ENCODE results near the gene HAND2.

The HAND2 gene

DNA sequence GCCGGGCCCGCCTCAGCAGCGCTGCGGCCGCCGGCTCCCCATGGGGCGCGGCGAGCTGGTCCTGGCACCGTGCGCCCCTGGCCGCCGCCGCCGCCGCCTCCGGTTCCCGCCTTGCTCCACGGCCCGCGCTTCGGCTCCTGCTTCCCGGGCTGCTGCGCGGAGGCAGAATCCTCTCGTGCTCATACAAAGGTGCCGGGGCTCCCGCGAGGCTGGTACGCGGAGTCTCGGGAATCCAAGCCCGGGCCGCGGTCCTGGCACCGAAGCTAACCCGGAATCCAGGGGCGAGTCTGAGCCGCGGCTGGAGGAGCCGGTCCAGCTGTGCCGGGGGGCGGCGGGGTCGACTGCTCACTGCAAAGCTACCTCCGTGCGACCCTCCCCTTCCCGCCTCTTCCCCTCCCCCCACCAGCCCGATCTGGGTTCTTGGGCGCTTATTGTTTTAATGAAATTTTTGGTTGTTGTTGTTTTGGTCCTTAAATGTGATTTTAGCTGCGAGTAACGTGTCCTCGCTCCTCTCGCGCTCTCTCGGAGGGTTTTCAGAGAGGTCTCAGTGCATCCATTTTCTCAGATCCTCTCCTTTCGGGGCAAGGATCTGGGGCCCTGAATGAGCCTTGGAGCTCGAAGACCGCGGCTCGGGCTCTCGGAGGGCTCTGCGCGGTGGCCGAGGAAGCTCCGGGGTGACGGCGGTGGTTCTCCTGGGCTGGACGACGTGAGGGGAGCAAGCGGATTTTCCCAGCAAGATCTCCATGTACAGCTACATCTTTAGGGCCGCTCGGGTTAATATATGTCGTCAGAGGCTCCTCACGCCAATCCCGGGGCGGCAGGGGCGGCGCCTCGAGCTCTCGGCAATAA lies at the start of gene HAND2:
TSS of gene HAND2 (minus strand) at position 753 of the 849 bp plus-strand sequence. CDS start 940 bp downstream, outside the sequence.
- no peak for DNase-seq

DNA sequence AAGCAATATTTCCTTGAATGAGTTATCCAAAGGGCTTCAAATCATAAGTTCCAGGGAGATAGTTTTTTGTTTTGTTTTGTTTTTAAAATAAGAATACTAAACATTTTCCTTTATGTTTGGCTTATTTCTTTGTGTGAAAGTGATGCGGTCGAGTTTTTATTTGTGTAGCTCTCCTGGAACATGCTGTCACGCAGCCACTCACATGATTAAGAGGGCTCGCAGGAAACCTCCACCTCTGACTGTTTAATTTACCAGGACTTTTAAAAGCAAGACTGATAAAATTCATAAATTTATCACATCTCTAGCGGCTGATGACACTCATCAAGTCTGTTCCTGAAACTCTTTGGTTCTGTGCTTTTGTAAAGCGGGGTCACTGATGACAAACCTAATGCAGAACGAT lies 48.9 kb upstream of the HAND2 start:
- no peak for DNase-seq

DNA sequence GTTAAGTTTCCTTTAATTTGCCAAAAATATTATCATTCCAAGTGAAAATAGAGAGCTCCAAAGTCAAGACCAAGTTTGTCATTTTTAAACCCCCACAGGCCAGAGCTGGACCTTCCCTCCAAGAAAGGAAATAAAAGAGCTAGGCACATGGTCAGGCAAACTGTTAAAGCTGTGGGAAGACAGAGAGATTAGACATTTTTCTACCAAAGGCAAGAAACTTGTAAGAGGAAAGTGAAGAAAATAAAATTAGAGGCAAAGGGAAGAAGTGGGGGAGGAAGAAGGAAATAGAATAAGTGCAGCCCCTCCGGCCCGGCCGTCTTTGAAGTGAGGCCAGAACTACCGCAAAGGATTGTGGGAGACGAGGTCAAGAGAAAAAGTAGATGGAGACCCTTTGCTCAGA lies 47.9 kb upstream of the HAND2 start:
- DNase-seq, result no peak

DNA sequence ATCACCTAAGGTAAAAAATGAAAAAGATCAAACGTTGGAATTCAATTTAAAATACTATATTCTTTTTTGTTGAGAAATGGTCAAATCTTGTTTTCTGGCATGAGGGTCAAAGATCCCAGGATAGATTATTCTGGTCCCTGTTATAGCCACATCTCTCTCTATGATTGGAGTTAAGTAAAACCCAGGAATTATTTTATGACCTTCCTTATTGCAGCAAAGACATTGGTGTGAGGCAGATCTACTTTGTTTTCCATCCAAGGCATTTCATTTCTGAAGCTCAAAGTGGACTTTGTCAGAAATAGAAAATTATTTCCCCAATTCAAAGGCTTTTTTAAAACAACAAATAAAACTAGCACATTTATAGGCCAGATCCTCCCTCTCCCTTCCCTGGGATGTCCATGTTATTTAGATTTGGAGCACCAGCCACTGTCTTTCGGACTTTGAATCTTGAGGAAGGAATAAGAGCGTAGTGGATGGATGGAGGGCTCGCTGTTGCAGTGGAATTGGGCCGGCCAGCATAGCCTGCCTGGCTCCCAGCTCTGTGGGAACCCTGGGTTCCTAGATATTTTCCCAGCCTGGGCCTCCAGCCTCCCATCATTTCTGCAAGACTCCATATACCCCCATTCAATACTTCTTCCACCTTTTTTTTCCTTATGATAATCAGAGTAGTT lies 45.6 kb upstream of the HAND2 start:
- no peak for DNase-seq

DNA sequence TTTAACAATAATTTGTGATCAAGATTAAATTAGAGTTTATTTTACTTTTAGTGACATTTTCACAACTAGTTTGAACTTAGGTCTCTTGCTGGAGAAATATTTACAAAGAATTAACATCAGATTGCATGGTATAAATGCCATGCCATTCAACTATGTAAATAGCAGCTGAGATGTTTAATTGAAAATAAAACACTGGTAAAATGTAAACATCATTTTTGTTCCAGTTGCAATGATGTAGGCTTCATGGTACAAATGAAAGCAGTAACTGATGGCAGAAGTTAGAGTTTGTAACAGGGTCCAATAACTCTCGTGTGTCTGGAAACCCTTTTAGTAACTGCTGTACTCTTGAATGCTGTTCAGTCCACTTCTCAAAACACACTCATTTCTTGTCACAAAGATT lies 43.7 kb upstream of the HAND2 start:
- DNase-seq, result no peak

DNA sequence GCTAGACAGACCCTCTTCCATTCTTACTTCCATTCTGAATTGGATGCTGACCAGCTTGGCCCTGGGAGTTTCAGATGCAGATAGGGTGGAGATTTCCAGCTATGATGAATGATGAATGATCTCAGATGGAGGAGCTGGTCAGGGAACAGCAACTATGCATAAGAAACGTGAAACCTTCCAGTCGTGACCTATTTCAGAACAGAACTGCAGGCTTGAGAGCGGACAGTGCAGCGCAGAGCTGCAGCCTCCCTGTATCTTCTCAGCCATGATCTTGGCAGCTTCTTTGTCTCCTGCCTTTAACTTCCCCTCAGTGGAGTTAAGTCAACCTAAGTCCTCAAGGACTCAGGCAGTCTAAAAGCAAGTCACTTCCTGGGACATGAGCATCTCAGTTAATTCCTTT lies 43.3 kb upstream of the HAND2 start:
- no peak for DNase-seq

DNA sequence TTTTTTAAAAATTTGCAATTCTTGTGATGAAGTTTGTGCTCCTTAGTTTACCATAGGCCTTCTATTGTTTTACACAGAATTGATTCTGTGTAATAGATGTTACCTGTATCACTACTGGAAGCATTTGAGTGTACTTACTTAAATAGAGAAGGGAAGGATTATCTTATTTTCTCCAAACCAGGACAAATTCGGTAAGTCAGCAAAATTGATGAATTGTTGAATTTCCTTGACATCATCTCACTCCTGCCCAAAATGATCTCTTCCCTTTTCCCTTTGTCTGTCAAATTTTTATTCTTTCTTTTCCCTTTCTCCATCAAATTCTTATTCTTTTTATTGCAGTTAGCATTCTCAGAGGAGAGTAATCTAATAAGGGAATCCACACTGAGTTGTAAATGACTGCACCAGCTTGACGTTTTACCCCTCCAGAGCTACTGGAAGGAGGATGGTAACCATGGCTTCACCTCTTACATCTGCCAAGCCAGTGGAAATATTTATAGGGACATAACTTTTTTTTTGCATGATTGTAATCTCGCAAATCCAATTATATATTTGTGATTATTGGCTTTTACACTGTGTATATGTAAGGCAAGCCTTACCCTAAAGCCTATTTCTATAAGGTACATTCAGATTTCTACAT lies 42.6 kb upstream of the HAND2 start:
- no peak for DNase-seq

DNA sequence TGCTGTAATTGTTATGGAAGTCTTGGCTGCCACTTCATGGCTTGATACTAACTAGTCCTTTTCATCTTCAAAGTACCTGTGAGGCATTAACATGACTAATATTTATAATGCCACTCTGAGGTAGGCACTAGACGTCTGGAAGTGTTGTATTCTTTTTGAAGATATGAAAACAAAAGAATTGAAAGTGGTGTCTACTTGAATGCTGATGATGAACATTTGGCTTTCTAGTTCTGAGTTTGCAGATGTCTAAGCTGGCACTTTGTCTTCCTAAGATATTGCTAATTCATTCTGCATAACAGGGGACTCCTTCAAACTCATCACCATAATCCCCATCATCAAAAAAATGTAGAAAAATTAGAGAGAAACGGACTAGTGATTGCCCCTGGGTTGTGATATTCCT lies 41.6 kb upstream of the HAND2 start:
- no peak for DNase-seq

DNA sequence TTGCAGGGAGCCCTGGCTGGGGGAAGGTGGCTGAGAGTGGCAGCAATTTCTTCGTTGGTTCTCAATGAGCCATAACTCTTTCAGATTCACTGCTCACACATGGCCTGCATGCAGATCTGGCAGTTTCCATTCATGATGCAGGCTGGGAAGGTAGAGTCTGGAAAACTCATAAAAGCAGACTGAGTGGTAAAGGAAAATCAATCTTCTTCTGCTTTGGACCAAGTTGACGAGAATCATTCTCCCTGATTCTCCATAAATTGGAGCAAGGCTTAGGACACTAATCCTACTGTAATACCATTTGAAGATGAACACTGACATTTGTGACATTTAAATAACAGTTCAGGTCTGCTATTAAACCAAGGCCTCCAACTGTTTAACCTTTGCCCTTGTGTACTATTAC lies 35.3 kb upstream of the HAND2 start:
- no peak for DNase-seq

DNA sequence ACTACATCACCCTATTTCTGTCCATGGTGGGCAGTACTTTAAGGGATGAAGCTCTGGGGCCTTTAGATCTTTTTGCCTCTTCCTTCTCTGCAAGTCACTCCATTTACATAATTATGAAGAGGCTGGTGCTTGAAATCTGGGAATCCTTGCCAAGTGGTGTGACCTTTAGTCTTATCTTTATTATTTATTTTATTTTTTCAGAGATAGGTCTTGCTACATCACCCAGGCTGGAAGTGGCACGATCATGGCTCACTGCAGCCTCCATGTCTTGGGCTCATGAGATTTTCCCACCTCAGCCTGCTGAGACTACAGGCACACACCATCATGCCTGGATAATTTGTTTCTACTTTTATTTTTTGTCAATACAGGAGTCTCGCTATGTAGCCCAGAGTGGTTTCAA lies 34.4 kb upstream of the HAND2 start:
- DNase-seq, result no peak

DNA sequence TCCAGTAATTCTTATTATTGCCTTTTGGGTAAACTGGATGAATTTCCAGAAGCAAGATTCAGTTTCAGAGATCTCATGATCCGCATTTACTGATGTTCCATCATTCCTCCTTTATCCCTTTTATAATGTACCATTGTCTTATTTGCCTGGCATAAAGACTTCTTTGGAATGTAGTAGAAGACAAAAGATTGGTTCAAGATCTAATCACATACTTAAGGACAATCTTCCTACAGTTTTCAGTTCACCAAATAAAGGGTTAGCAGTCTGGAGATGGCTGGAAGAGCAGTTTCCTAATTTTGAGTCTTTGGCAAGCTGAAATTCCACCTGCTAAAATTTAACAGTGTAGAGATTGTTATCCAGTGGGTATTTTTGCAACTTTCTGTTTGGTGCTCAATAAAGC lies 30.9 kb upstream of the HAND2 start:
- DNase-seq, result no peak

DNA sequence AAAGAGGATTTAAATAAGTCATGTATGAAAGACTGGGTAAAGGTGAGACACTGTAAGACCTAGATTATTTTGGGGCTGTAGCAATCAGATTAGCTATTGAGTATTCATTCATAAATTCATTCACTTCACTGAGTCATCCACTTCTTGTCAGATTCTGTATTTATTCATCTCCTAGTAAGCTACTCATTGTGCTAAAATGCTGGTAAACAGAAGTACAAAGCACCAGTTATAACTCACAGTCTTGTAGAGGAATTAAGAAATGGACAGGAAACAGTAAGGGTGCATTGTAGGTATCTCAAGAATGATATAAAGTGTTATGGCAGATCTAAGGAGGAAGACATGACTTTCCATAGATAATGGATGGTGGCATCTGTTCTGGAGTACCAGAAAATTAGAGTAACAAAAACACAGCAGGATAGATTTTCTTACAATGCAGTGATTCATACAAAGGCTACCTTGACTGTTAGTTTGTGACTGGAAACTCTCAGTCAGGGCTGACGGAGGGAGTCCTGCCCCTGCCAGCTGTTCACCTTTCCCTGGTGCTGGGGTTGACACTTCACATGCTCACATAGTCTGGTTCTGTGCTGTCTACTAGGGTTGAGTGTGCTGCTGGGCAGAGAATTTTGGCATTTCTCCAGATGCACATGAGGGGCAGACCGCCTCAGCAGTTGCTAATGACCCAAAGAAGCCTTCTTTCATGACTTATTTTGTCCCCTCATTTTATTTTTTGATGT lies 26.5 kb upstream of the HAND2 start:
- DNase-seq, result no peak

DNA sequence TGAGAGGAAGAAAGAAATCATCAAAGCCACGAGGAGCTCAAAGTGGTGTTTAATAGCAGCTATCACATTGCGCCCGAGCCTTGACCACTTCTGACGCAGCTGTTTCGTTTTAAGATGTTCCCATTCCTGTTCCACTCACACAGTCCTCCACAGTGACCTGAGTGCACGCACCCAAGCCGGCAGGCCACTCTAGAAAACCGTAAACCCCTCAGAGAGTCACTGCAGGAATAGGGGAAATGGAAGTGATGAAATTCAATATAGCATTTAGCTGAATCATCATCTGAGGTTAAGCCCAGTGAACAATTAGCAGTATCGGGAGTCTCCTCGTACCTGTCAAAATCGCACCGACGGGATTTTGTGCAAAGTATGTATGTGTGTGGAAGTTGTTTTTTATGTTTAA lies 17.9 kb upstream of the HAND2 start:
- DNase-seq, result peak; percentile 82

DNA sequence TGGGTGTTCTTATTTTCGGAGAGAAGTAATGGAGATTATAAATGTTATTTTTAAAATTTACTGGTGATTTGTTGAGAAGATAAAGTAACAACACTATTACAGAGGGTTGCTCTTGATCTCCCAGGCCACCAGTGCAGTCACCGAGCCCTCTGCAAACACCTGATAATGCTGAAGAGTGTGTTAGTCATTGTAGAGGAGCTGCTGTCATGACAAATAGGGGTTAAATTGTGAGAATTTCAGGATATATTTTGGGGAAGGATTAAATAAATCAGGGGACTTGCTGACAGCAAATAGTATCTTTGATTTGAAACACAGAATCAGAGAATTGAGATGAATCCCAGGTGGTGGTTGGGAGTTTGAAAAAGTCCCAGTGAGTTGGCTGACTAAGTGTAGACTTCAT lies 16.7 kb upstream of the HAND2 start:
- DNase-seq, result no peak

DNA sequence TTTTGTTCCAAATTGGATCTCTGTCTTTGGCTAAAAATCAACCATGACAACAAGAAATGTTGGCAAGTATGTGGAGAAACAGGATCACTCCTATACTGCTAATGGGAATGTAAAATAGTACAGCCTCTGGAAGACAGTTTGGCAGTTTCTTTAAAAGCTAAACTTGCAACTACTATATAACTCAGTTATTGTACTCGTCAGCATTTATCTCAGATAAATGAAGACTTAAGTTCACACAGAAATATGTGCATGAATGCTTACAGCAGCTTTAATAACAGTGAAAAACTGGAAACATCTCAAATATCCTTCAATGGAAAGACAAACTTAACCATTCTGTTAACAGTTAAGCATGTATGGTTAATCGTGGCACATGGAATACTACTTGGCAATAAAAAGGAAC lies 15.4 kb upstream of the HAND2 start:
- DNase-seq, result no peak

DNA sequence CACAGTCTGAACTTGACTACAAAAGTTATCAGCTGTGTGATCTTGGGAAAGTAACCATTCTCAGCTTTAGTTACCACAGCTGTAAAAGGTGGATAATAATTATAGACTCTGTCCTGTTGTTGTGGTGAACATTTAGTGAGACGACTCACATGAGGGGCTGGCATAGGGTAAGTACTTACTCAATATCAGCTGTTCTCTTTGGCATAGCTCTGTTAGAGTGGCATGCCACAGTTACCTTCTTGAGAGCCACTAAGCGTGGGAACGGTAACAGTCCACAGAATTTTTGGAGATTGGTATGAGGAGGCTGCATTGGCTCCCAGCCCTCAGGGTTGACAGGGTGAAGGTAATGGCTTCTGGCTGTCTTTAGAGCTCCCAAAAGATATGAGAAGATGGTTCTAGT lies 13.2 kb upstream of the HAND2 start:
- no peak for DNase-seq

DNA sequence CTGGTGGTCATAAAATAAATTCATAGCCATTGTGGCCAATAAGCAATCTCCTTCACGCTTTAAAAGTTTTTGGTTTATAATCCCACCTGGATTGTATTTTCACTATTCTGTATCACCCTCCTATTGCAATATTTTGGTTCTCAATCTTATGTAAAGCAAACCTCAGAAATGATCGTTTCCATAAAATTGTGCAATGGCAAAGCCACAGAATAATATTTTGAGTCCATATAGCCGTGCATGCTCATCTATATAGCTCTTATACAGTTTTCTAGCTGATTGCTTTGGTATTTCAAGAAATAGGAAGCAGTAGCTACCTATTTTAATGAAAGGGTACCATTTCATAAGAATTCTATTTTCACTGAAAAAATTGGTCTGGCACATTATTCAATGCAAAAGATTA lies 10.0 kb upstream of the HAND2 start:
- DNase-seq, result no peak

DNA sequence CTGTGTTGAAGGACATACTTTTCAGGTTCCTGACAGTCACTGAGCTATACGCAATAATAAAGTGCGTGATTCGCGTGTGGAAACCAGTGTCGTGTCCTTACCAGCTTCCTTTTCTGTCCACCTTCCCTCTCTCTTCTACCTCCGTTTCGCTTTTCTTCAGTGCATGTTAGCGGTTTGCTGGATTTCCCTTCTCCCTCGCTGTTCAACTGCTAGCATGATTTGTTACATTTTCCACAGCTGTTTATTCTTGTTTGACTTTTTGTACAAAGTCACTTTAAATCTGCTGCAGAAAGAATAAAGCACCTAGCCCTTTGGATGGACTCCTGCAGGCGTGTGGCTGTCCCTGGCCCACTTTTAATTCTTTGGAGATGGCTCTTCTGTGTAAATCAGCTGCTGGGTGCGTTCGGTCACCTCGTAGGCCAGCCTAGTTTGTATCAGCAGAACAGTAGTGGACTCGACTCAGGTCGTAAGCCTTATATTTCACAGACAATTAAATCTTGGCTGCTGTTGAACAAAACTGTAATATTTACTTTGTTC lies 8.9 kb upstream of the HAND2 start:
- no peak for DNase-seq

DNA sequence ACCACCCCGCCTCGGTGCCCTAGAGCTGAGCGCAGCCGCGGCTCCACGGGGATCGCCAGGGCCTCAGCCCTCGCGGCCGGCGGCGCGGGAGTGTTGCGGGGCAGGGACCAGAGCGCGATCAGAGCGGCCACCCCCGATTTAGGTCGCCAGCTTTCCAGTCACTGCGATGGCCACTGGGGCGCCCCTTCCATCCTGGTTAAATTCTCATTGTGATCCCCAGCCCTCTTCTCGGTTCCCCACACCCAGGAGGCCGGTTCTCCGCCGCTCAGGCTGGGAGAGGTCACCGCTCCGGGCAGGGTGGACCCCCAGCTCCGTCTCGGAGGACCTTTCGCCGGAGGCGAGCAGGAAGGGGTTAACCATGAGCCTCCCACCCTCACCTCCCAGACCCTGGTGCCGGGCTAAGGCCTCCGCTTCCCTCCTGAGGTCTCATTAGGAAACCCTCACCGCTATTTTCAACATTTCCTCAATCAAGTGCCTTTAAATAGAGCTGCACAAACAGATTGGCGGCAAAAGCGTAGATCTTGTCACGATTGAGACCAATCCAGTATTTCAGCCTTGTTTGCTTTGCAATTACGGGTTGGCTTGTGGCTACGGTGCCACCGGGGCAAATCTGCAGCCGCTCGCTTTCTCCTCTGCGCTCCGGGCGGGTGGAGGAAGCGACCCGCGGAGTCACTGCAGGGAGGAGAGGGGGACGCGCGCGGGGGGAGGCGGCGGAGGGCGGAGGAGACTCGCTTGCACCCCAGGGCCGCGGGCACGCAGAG lies 8.3 kb upstream of the HAND2 start:
- no peak for DNase-seq

DNA sequence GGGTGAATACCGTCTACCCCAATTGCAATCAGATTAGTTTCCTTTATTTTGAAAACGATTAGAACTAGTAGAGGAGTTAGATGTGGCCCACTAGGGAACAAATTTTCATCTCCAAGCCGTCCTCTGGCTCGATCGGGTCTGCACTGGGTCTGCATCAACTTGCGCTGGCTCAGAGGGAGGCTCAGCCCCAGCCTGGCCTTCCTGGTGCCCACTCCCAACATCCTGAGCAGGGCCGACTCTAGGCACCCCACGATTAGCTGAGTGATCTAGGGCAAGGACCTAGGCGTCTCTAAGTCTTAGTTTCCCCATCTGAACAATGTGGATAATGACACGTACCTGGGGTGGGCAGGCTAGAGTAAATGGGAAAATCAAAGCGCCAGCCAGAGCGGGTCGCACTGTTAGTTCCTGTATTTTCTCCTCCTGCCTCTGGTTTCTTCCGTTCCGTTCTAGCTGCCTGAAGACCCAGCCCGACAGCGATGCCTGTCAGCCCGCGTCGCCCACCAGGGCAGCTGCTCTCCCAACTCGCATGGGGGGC lies 7.7 kb upstream of the HAND2 start:
- DNase-seq, result no peak

DNA sequence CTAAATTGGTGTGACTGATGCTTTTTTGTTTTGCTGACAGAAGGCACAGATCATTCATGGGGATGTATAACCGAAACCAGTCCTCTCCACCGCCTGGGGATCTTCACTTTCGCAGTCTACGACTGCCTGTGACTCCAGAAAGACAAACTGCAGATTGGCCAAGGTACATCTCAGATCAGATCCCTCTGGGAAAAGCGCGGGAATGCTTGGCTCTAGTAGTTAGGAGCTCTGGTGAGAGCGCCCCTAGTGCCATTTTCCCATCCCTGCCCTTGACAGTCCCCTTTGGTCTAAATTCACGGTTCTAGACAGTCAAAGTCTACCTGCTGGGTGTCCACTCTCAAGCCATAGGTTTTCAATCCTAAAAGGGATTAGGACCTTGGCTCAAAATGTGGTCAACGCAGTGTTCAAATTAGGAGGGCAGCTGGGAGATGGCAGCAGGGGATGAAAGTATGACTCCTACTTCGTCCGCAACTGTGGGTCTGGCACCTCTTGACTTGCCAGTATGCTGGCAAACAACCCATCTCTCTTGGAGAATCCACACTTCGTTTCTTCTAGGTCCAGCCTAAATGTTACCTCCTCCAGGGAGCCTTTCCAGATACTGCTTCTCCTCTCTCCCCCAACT lies 6.9 kb upstream of the HAND2 start:
- no peak for DNase-seq

DNA sequence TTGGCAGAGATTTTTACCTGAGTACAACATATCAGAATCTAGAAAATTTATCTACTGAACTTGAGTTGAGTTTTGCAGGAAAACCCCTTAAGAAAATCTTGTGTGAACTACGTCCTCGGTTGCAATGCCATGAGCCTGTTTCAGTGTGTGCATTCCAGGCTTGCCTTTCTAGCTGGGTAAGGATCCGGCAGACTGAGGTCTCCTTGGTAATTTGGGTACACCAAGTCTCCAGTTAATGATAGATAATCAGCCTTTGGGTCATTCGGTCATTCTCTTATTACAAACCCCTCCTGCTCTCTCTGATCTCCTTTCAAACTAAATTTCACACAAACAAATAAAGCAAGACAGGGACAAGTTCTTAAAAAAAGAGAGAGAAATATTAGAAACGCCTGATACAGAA lies 5.9 kb upstream of the HAND2 start:
- no peak for DNase-seq
